Kidney (tissue), 14 donors: ENCODE results near the gene C1QTNF9B. TPM values are rescaled to one million over a fixed set of nuclear protein-coding genes. Genes with fewer than 3 reads are reported as not detected.
"Not testable (repeated sequence)": the region's sequence is repeated elsewhere in the genome, so short reads cannot be mapped to it uniquely, and the experiment has no call there.

Source experiments
- DNase-seq, 5 donors: peaks; one replicate each; pipeline ENCODE4 v3.0.0-alpha.2; 2013 to 2020
- FAIRE-seq: peaks from 2 replicates; lab custom pipeline; 2012; peaks lifted over from hg19 to GRCh38; lab: Jason Lieb, UNC
- H3K27ac ChIP-seq, 2 donors: one replicate each; pipeline ENCODE4 v1.7.0; 2013; ENCODE audit warnings: low read depth in 2 of 2, low read length in 2 of 2, inconsistent platforms in 1 of 2
- H3K27me3 ChIP-seq: one replicate; pipeline ENCODE4 v1.7.1; 2013; ENCODE audit warnings: low read length, inconsistent platforms; ENCODE audit not compliant: control insufficient read depth, insufficient read depth
- H3K36me3 ChIP-seq, 3 donors: one replicate each; pipeline versions ENCODE4 v1.7.0 to v1.7.1; 2013; ENCODE audit warnings: low read length in 3 of 3, control low read depth in 1 of 3, inconsistent platforms in 1 of 3; ENCODE audit not compliant: insufficient read depth in 3 of 3, control insufficient read depth in 2 of 3
- H3K4me1 ChIP-seq, 3 donors: one replicate each; pipeline versions ENCODE4 v1.7.0 to v1.7.1; 2013; ENCODE audit warnings: low read length in 3 of 3, inconsistent platforms in 1 of 3, low read depth in 1 of 3; ENCODE audit not compliant: control insufficient read depth in 2 of 3, insufficient read depth in 2 of 3
- H3K4me3 ChIP-seq, 3 donors: one replicate each; pipeline versions ENCODE4 v1.7.0 to v1.8.1; 2013; ENCODE audit warnings: low read length in 3 of 3, control low read depth in 1 of 3, inconsistent platforms in 1 of 3
- H3K9ac ChIP-seq, 3 donors: one replicate each; pipeline versions ENCODE4 v1.7.0 to v1.7.1; 2013; ENCODE audit warnings: low read length in 3 of 3, control low read depth in 1 of 3, inconsistent platforms in 1 of 3
- H3K9me3 ChIP-seq, 3 donors: one replicate each; pipeline versions ENCODE4 v1.7.0 to v1.7.1; 2013; ENCODE audit warnings: low read length in 3 of 3, control low read depth in 1 of 3, inconsistent platforms in 1 of 3; ENCODE audit not compliant: control insufficient read depth in 2 of 3, insufficient read depth in 1 of 3
- intact Hi-C: fragments of 100-400 bp; cut with DNase I; formaldehyde crosslinking; loops from one replicate; pipeline ENCODE4 v1.11.1; 2022
- polyA plus RNA-seq: library from polyadenylated mRNA; stranded (reverse); fragments of 350-450 nt; fragmentation: Illumina TruSeq; extraction: RNeasy Lipid Tissue Mini Kit (QIAGEN cat#74804); gene quantifications from one replicate; pipeline ENCODE4 v1.2.3, GENCODE V29; 2014; ENCODE audit warnings: low read depth, low replicate concordance; ENCODE audit not compliant: insufficient read depth
- total RNA-seq: library from RNA; stranded (reverse); fragmentation: NEBNext Ultra II Directional; extraction: Animal tissue kit (Norgen Biotek cat#: 25700); gene quantifications from one replicate; pipeline ENCODE4 v1.2.1, GENCODE V29; 2021
- TF ChIP-seq, protein P1 (sequence below): IDR thresholded peaks from 3 replicates; pipeline ENCODE4 v1.5.1; 2012; ENCODE audit warnings: mild to moderate bottlenecking, moderate library complexity, borderline replicate concordance; ENCODE audit not compliant: insufficient read depth; ENCODE audit errors: extremely low read depth
- donor health status: control.
- donor health status: control.
- donor health status: control.
- donor health status: control.
- donor health status: control.
- donor health status: DM: yes; HTN: yes; CAD: no.
- donor health status: Normal renal cell carcinoma (clear cell type).

The C1QTNF9B gene
- total and polyA plus RNA-seq, 2 donors from 2014 or later = not detected

DNA sequence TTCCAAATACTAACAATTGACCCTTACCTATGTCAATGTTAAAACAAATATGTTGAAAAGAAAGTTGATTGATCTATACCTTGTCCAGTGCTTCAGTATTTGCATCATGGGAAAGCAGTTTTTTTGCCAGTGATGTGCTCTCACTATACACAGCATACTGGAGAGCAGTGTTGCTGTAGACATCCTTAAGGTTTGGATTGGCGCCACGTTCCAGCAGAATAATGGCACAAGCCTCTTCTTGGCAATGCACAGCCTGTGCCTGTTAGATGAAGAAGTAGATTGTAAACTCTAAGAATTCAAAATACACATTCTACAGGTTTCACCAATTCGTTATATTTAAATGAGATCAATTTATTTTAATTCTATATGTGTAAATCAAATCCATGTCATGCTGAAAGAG lies 43.9 kb upstream of the C1QTNF9B start:
- intact Hi-C loops = no loop called here
- FAIRE-seq (no peak), DNase-seq (no peak)
- no peak overlapping the region for H3K9ac ChIP-seq
- no peak overlapping the region for H3K27ac ChIP-seq
- H3K36me3 ChIP-seq = no peaks in the 10 kb centered on the region
- no peak overlapping the region for H3K4me3 ChIP-seq
- no peaks in the 10 kb centered on the region for H3K4me1 ChIP-seq
- no peaks in the 10 kb centered on the region for H3K27me3 ChIP-seq
- H3K9me3 ChIP-seq = no peaks in the 10 kb centered on the region
- TF ChIP-seq, protein P1, sequence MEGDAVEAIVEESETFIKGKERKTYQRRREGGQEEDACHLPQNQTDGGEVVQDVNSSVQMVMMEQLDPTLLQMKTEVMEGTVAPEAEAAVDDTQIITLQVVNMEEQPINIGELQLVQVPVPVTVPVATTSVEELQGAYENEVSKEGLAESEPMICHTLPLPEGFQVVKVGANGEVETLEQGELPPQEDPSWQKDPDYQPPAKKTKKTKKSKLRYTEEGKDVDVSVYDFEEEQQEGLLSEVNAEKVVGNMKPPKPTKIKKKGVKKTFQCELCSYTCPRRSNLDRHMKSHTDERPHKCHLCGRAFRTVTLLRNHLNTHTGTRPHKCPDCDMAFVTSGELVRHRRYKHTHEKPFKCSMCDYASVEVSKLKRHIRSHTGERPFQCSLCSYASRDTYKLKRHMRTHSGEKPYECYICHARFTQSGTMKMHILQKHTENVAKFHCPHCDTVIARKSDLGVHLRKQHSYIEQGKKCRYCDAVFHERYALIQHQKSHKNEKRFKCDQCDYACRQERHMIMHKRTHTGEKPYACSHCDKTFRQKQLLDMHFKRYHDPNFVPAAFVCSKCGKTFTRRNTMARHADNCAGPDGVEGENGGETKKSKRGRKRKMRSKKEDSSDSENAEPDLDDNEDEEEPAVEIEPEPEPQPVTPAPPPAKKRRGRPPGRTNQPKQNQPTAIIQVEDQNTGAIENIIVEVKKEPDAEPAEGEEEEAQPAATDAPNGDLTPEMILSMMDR = no peak

DNA sequence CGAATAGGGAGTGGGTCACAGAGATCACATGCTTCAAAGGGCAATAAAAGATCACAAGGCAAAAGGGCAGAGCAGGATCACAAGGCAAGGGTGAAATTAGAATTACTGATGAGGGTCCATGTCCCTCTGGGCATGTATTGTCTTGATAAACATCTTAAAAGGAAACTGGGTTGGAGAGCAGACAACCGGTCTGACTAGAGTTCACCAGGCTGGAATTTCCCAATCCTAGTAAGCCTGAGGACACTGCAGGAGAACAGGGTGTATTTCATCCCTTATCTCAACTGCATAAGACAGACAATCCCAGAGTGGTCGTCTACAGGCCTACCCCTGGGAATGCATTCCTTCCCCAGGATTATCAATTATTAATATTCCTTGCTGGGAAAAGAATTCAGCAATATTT lies 42.4 kb upstream of the C1QTNF9B start:
- H3K36me3 ChIP-seq, intact Hi-C loops, FAIRE-seq, H3K4me1 ChIP-seq, H3K4me3 ChIP-seq, H3K27me3 ChIP-seq, H3K27ac ChIP-seq, H3K9me3 ChIP-seq, DNase-seq, H3K9ac ChIP-seq: not testable (repeated sequence)

DNA sequence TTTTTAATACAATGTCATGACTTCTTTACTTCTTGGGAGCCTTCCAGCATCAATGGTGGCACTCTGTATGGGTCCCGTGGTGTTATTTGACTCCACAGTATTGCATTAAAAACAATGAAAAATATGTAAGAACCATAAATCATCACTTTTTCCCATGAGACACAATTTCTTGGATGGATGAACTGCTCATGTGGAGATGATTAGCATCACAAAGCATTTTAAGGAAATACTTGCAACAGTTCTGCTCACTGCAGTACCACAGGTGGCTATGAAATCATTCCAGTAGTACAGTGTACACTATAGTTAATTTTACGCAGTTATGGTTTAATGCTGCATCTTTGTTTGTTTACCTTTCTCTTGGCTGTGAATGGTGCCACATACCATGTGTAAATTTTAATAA lies 37.2 kb upstream of the C1QTNF9B start:
- Histone ChIP-seq H3K9ac (no peak overlapping the region), H3K27me3 (no peaks in the 10 kb centered on the region), H3K4me1 (no peaks in the 10 kb centered on the region), H3K4me3 (no peak overlapping the region), H3K27ac (no peak overlapping the region), H3K36me3 (no peaks in the 10 kb centered on the region), H3K9me3 (no peaks in the 10 kb centered on the region)
- DNase-seq (no peak), FAIRE-seq (no peak)
- TF ChIP-seq, protein P1 = no peak
- intact Hi-C loops = no loop called here

DNA sequence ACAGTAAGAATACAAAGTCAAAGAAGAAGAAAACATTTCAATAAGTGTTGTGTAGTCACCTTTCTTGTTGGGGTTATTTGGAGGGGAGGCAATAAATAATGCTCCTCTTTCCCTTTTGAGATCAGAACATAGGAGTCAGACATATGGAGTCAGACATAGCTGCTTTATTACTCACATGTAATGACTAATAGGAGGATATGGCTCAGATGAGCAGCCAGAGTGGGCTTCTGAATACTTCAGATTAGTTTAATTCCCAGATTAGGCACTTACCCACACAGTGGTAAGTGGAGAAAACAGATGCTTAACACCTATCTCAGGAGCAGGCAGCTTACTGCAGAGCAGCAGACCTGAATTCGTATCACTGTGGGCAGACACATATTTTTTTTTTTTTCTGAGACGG lies 31.7 kb upstream of the C1QTNF9B start:
- TF ChIP-seq, protein P1 = no peak
- DNase-seq (no peak), FAIRE-seq (no peak)
- no peaks in the 10 kb centered on the region for H3K4me1 ChIP-seq
- no peak overlapping the region for H3K27ac ChIP-seq
- no peaks in the 10 kb centered on the region for H3K27me3 ChIP-seq
- H3K9ac ChIP-seq = no peak overlapping the region
- no peaks in the 10 kb centered on the region for H3K36me3 ChIP-seq
- intact Hi-C loops = loop anchor here (10.0 kb wide), 1 partner anchor 296 kb away; no protein-coding TSS in a partner anchor
- H3K4me3 ChIP-seq = no peak overlapping the region
- no peaks in the 10 kb centered on the region for H3K9me3 ChIP-seq
